HepG2 (cell line): ENCODE results near the gene CYP11A1. TPM values are rescaled to one million over a fixed set of nuclear protein-coding genes. Genes with fewer than 3 reads are reported as not detected.

Experiments
- ATAC-seq: fragments of 200-7000 bp; cut with Tn5 transposase; 3 replicates; pipeline ENCODE4 v1.9.1; 2020; ENCODE audit warnings: mild to moderate bottlenecking, moderate library complexity
- BruUV-seq: library from RNA; stranded (reverse); fragments of 400-500 nt; replicated peaks from 2 replicates; lab custom pipeline; 2021; lab: Mats Ljungman, UMichigan
- CTCF ChIA-PET: fragments of 300-600 bp; formaldehyde crosslinking; extraction: SDS; loops from one replicate; lab custom pipeline; 2021; ENCODE audit warnings: low total read pairs, inconsistent platforms, low intra/inter-chr PET ratio; lab: Yijun Ruan, JAX
- POLR2A ChIA-PET: fragments of 350-600 bp; sonication (Branson Sonifier 250); formaldehyde crosslinking; loops from one replicate; lab custom pipeline; 2020; ENCODE audit warnings: antibody characterized with exemption, inconsistent platforms; lab: Yijun Ruan, JAX
- DNase-seq: peaks from one replicate; pipeline ENCODE4 v3.0.0-alpha.2; 2015; ENCODE audit warnings: low spot score
- FAIRE-seq: peaks from 3 replicates; lab custom pipeline; 2011; peaks lifted over from hg19 to GRCh38; lab: Jason Lieb, UNC
- H2AFZ ChIP-seq: one replicate; pipeline ENCODE4 v1.6.1; 2011; ENCODE audit warnings: low read length, inconsistent platforms
- H3K27ac ChIP-seq: fragments of 300-600 bp; 3 replicates; pipeline ENCODE4 v1.8.0; 2011; ENCODE audit warnings: mixed run types, mild to moderate bottlenecking, mixed read lengths, low read length, inconsistent platforms; ENCODE audit not compliant: insufficient read depth; ENCODE audit errors: extremely low read length
- H3K27me3 ChIP-seq, 2 experiments: fragments of 200-600 bp in 1 of 2; 2 replicates in 1 of 2; 3 replicates in 1 of 2; pipeline versions ENCODE4 v1.6.0 to v1.8.0; 2011; ENCODE audit warnings: low read length in 2 of 2, mild to moderate bottlenecking in 2 of 2, moderate library complexity in 2 of 2, inconsistent platforms in 1 of 2; ENCODE audit not compliant: insufficient read depth in 2 of 2, control insufficient read depth in 1 of 2
- H3K36me3 ChIP-seq, 2 experiments: fragments of 200-600 bp in 1 of 2; replicated peaks in 1 of 2; 2 replicates in 1 of 2; 3 replicates in 1 of 2; pipeline versions ENCODE4 v1.5.1 to v1.8.0; 2011; ENCODE audit warnings: low read length in 2 of 2, inconsistent platforms in 1 of 2; ENCODE audit not compliant: insufficient read depth in 2 of 2, control insufficient read depth in 1 of 2
- H3K4me1 ChIP-seq: 2 replicates; pipeline ENCODE4 v1.5.1; 2012; ENCODE audit warnings: low read length, inconsistent platforms; ENCODE audit not compliant: insufficient read depth
- H3K4me2 ChIP-seq: 2 replicates; pipeline ENCODE4 v1.6.0; 2011; ENCODE audit warnings: low read depth, low read length, inconsistent platforms
- H3K4me3 ChIP-seq, 3 experiments: fragments of 200-600 bp in 1 of 3; sonication (generic), shearing (Covaris generic) in 1 of 3; replicated peaks in 1 of 3; 2 replicates each; pipeline ENCODE4 v1.5.1; 2011 to 2016; ENCODE audit warnings: low read length in 3 of 3, inconsistent platforms in 2 of 3, low read depth in 2 of 3, mild to moderate bottlenecking in 2 of 3, control low read depth in 1 of 3, mixed read lengths in 1 of 3; ENCODE audit not compliant: insufficient read depth in 1 of 3
- H3K79me2 ChIP-seq: one replicate; pipeline ENCODE4 v1.6.1; 2011; ENCODE audit warnings: low read length, inconsistent platforms; ENCODE audit not compliant: insufficient read depth
- H3K9ac ChIP-seq: 2 replicates; pipeline ENCODE4 v1.6.0; 2011; ENCODE audit warnings: mild to moderate bottlenecking, low read depth, low read length, inconsistent platforms; ENCODE audit not compliant: insufficient read depth
- H3K9me3 ChIP-seq: 2 replicates; pipeline ENCODE4 v1.5.1; 2012; ENCODE audit warnings: mild to moderate bottlenecking, low read length
- H4K20me1 ChIP-seq: 2 replicates; pipeline ENCODE4 v1.6.0; 2011; ENCODE audit warnings: inconsistent platforms, mild to moderate bottlenecking, low read length, moderate library complexity; ENCODE audit not compliant: insufficient read depth
- ATF1 ChIP-seq: IDR thresholded peaks from 2 replicates; pipeline ENCODE4 v1.6.1; 2016; ENCODE audit warnings: mild to moderate bottlenecking, control low read depth
- ELF4 ChIP-seq: sonication (generic); formaldehyde crosslinking; IDR thresholded peaks from 2 replicates; pipeline ENCODE4 v1.5.0; 2020; ENCODE audit warnings: missing genetic modification reagents, mild to moderate bottlenecking, moderate library complexity, borderline replicate concordance
- HMG20A ChIP-seq: IDR thresholded peaks from 2 replicates; pipeline ENCODE4 v1.6.1; 2016; ENCODE audit warnings: borderline replicate concordance
- JARID2 ChIP-seq: sonication (generic); formaldehyde crosslinking; IDR thresholded peaks from 2 replicates; pipeline ENCODE4 v1.8.1; 2023; ENCODE audit warnings: missing genetic modification reagents, inconsistent platforms; ENCODE audit not compliant: insufficient replicate concordance
- KAT2B ChIP-seq: fragments of 150-350 bp; IDR thresholded peaks from 2 replicates; pipeline ENCODE4 v1.6.1; 2014; ENCODE audit warnings: low read depth, low read length, borderline replicate concordance
- MEIS2 ChIP-seq: sonication (generic); formaldehyde crosslinking; IDR thresholded peaks from 2 replicates; pipeline ENCODE4 v1.9.0; 2021; ENCODE audit warnings: mild to moderate bottlenecking, missing genetic modification reagents
- NFRKB ChIP-seq: fragments of 450-650 bp; IDR thresholded peaks from 2 replicates; pipeline ENCODE4 v1.6.1; 2017
- PHF5A ChIP-seq: IDR thresholded peaks from one replicate; pipeline ENCODE4 v1.6.1; 2018; ENCODE audit warnings: low read depth, missing genetic modification reagents; ENCODE audit not compliant: unreplicated experiment
- RAD21 ChIP-seq: fragments of 450-650 bp; formaldehyde crosslinking; IDR thresholded peaks from 2 replicates; pipeline ENCODE4 v1.5.0; 2020; ENCODE audit warnings: mild to moderate bottlenecking
- RCOR2 ChIP-seq: IDR thresholded peaks from 2 replicates; pipeline ENCODE4 v1.6.1; 2016; ENCODE audit warnings: missing biosample characterization, missing genetic modification reagents
- SMARCE1 ChIP-seq: fragments of 450-650 bp; IDR thresholded peaks from 2 replicates; pipeline ENCODE4 v1.6.1; 2017; ENCODE audit warnings: borderline replicate concordance
- ZNF207 ChIP-seq: fragments of 450-650 bp; IDR thresholded peaks from 2 replicates; pipeline ENCODE4 v1.6.1; 2016; ENCODE audit warnings: antibody characterized with exemption, borderline replicate concordance
- ZNF616 ChIP-seq: sonication (generic); formaldehyde crosslinking; IDR thresholded peaks from 2 replicates; pipeline ENCODE4 v1.5.0; 2020; ENCODE audit warnings: low read depth, mild to moderate bottlenecking, missing genetic modification reagents
- ZNF644 ChIP-seq: IDR thresholded peaks from 2 replicates; pipeline ENCODE4 v1.6.1; 2016; ENCODE audit warnings: low read depth
- ZNF75D ChIP-seq: sonication (generic); formaldehyde crosslinking; IDR thresholded peaks from 2 replicates; pipeline ENCODE4 v1.8.1; 2023; ENCODE audit warnings: missing genetic modification reagents, mild to moderate bottlenecking, borderline replicate concordance
- in situ Hi-C: cut with HindIII; loops from 2 replicates; pipeline ENCODE4 v1.10.0; 2017; ENCODE audit warnings: low pct_unique_long_range_greater_than_20kb; ENCODE audit not compliant: extremely low pct_ligation_motif_present
- intact Hi-C: fragments of 100-400 bp; cut with micrococcal nuclease; formaldehyde crosslinking; loops from one replicate; pipeline ENCODE4 v1.10.0; 2022; ENCODE audit not compliant: unreplicated experiment
- polyA plus RNA-seq, 8 experiments: library from polyadenylated mRNA; depleted of rRNA in 3 of 8; stranded (reverse) in 7 of 8; unstranded in 1 of 8; fragments of >200 nt; fragmentation: Illumina TruSeq in 4 of 8; extraction: Trizol in 4 of 8; gene quantifications; 2 replicates each; pipeline versions ENCODE4 v1.2.1 to v1.2.3, GENCODE V29; 2011 to 2016; ENCODE audit warnings: low read depth in 4 of 8, missing spikeins in 1 of 8, mixed read lengths in 1 of 8; ENCODE audit not compliant: insufficient read depth in 1 of 8
- total RNA-seq, 5 experiments: library from RNA; depleted of rRNA; stranded (reverse); fragments of >200 nt; fragmentation: Illumina TruSeq; extraction: Trizol; gene quantifications; 2 replicates each; pipeline ENCODE4 v1.2.3, GENCODE V29; 2016; ENCODE audit warnings: low read depth in 1 of 5
- TF ChIP-seq, protein P1 (sequence below): sonication (generic); formaldehyde crosslinking; IDR thresholded peaks from 2 replicates; pipeline ENCODE4 v1.4.0; 2020; ENCODE audit warnings: low read depth, mild to moderate bottlenecking, missing genetic modification reagents
- TF ChIP-seq, protein P2 (sequence below): sonication (generic); formaldehyde crosslinking; IDR thresholded peaks from 2 replicates; pipeline ENCODE4 v1.8.0; 2022; ENCODE audit warnings: mild to moderate bottlenecking, missing genetic modification reagents; ENCODE audit not compliant: insufficient replicate concordance
- TF ChIP-seq, protein P3 (sequence below): sonication (generic); formaldehyde crosslinking; IDR thresholded peaks from 2 replicates; pipeline ENCODE4 v1.5.0; 2020; ENCODE audit warnings: mild to moderate bottlenecking, missing genetic modification reagents

CYP11A1 gene
- total and polyA plus RNA-seq, 2 of the 13 experiments (the other 11 are each of a cell fraction or from before 2014, with no cell fraction given), result 0.66 to 0.92 TPM

DNA sequence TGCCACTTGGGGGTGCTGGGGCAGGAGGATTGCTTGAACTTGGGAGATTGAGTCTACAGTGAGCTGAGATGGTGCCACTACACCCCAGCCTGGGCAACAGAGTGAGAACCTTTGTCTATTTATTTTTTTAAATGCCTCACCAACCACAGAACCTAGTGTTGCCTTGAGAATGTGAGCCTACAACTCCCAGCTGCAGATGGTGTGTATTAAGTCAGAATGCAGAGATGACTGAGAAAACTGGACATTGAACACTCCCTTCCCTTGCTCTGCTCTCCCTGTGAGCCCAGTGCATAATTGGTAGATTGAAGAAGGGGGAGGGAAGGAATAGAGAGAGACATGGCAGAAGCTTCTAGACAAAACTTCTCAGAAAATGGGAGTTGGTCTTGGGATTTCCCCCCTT, 77.8 kb downstream of the CYP11A1 start:
- in situ Hi-C loops, result no loop called here
- H3K9ac ChIP-seq, result no peak overlapping the region
- BruUV-seq, result no TSS peak

More for the DNA sequence above, 77.8 kb downstream of the CYP11A1 start:
- H3K4me1 ChIP-seq, result no peaks in the 10 kb centered on the region
- TF ChIP-seq SMARCE1 (no peak), NFRKB (no peak), ZNF616 (CRISPR knock-in tag) (no peak), MEIS2 (CRISPR knock-in tag) (no peak), ZNF75D (CRISPR knock-in tag) (no peak), ATF1 (CRISPR knock-in tag) (no peak), ZNF207 (no peak), ZNF644 (no peak), RAD21 (CRISPR knock-in tag) (no peak), KAT2B (no peak), HMG20A (CRISPR knock-in tag) (no peak), PHF5A (no peak), RCOR2 (CRISPR knock-in tag) (no peak), JARID2 (CRISPR knock-in tag) (no peak), ELF4 (CRISPR knock-in tag) (no peak)
- TF ChIP-seq, protein P1, sequence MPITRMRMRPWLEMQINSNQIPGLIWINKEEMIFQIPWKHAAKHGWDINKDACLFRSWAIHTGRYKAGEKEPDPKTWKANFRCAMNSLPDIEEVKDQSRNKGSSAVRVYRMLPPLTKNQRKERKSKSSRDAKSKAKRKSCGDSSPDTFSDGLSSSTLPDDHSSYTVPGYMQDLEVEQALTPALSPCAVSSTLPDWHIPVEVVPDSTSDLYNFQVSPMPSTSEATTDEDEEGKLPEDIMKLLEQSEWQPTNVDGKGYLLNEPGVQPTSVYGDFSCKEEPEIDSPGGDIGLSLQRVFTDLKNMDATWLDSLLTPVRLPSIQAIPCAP (CRISPR knock-in tag), result no peak
- TF ChIP-seq, protein P2, sequence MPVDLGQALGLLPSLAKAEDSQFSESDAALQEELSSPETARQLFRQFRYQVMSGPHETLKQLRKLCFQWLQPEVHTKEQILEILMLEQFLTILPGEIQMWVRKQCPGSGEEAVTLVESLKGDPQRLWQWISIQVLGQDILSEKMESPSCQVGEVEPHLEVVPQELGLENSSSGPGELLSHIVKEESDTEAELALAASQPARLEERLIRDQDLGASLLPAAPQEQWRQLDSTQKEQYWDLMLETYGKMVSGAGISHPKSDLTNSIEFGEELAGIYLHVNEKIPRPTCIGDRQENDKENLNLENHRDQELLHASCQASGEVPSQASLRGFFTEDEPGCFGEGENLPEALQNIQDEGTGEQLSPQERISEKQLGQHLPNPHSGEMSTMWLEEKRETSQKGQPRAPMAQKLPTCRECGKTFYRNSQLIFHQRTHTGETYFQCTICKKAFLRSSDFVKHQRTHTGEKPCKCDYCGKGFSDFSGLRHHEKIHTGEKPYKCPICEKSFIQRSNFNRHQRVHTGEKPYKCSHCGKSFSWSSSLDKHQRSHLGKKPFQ, result no peak
- TF ChIP-seq, protein P3, sequence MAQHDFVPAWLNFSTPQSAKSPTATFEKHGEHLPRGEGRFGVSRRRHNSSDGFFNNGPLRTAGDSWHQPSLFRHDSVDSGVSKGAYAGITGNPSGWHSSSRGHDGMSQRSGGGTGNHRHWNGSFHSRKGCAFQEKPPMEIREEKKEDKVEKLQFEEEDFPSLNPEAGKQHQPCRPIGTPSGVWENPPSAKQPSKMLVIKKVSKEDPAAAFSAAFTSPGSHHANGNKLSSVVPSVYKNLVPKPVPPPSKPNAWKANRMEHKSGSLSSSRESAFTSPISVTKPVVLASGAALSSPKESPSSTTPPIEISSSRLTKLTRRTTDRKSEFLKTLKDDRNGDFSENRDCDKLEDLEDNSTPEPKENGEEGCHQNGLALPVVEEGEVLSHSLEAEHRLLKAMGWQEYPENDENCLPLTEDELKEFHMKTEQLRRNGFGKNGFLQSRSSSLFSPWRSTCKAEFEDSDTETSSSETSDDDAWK, result no peak
- H3K27me3 ChIP-seq, result no peaks in the 10 kb centered on the region; a peak in 1 of 5 replicates
- intact Hi-C loops, result no loop called here
- FAIRE-seq (no peak), DNase-seq (no peak), ATAC-seq (no peak)
- H4K20me1 ChIP-seq, result peaks cover 3% of the 10 kb centered on the region; the same call in 1 of the 2 replicates
- ChIA-PET CTCF (no interaction called here), POLR2A (no interaction called here)
- H3K79me2 ChIP-seq, result no peaks in the 10 kb centered on the region
- no peak overlapping the region for H2AFZ ChIP-seq
- H3K36me3 ChIP-seq, result no peaks in the 10 kb centered on the region
- H3K27ac ChIP-seq, result no peak overlapping the region
- H3K9me3 ChIP-seq, result no peaks in the 10 kb centered on the region
- H3K4me2 ChIP-seq, result no peak overlapping the region
- H3K4me3 ChIP-seq, result no peak overlapping the region
